Fibroblast of skin of left biceps (primary cell): ENCODE data around the gene HYAL3.
"Not testable (repeated sequence)": the region's sequence is repeated elsewhere in the genome, so short reads cannot be mapped to it uniquely, and the experiment has no call there.

Experiments
- DNase-seq, 2 experiments: peaks; one replicate each; pipeline ENCODE4 v3.0.0-alpha.2; 2013; ENCODE audit warnings: low read depth in 2 of 2

HYAL3 gene

DNA sequence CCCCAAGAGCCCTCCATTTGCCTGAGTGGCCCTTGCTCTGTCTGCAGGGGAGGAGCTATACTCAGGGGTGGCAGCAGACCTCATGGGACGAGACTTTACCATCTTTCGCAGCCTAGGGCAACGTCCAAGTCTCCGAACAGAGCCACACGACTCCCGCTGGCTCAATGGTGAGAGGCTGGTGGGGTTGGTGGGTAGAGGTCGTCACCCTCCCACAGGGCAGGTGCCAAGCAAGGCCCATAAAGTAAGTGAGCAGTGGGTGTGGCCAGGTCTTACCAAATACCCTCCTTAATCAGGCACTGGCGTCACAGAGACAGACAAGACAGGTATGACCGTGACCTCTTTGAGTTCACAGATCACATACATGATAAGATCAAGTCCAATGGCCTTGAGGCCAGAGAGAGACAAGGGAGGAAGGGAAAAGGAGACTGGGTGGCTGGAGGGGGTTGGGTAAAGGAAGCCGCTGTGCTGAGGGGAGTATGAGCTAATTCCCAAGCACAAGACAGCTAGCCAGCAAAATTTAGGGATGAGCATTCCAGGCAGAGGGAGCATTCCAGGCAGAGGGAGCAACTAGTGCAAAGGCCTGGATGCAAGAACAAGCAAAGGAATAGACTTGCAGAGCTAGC is 27.8 kb downstream of the HYAL3 start:
- DNase-seq = no peak

DNA sequence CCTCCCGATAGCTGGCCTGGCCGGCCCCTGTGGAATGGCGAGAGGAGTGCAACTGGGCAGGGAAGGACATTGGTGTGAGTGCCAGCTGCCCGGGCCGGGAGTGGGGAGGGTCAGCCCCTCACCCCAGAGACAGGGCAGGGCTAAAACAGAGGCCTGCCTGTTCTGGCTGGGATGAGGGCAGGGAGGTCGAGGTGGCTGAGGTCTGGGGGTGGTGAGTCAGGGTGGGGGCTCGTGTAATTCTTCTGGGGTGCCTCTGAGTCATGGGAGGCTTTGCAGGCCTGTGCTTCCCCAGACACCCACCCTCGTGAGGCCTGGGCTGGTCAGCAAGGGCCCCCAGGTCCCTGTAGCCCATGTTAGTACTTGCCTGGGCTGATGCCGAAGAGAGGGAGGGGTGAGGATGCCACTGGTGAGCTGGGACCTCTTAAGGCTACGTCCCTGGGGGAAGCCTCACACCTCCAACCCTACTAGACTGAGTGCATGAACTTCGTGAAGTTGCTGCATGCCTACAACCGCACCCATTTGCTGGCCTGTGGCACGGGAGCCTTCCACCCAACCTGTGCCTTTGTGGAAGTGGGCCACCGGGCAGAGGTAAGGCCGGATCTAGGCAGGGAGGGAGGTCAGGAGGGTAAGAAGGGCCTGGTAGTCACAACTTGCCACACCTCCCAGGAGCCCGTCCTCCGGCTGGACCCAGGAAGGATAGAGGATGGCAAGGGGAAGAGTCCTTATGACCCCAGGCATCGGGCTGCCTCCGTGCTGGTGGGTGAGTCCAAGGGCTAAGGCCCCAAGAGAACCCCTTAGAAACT is 28.6 kb downstream of the HYAL3 start:
- DNase-seq = no peak

DNA sequence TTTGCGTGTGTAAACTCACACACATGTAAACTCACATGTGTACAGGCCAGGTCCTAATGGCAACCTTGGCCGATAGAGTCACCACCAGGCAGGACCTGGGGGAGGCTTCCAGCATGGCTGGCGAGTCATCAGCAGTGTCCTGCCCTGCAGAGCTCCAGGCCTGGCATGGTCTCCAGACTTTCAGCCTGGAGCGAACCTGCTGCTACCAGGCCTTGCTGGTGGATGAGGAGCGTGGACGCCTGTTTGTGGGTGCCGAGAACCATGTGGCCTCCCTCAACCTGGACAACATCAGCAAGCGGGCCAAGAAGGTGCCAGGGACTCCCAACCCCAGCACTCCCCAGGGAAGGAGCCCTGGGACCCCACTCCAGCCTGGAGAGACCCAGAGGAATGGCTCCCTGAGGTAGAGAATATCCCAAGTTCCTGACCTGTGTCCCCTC is 29.2 kb downstream of the HYAL3 start:
- no peak for DNase-seq

DNA sequence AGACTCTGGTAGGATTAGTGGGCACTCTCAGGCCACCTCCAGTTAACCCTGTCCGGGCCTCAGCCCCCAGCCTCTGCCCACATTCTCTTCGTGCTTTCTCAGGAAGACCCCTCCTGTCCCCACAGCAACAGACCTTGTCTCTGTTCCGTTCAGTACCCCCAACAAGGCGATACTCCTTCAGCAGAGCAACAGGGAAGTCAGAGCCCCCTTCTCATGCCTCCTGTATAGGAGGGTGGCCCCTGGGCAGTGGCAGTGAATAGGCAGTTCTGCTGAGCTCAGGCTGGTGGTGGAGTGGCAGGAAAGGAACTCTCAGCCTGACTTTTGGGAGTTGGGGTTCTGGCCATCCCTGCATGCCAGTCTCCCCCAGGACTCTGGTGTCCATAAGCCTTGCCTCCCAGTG is 29.7 kb downstream of the HYAL3 start:
- no peak for DNase-seq

DNA sequence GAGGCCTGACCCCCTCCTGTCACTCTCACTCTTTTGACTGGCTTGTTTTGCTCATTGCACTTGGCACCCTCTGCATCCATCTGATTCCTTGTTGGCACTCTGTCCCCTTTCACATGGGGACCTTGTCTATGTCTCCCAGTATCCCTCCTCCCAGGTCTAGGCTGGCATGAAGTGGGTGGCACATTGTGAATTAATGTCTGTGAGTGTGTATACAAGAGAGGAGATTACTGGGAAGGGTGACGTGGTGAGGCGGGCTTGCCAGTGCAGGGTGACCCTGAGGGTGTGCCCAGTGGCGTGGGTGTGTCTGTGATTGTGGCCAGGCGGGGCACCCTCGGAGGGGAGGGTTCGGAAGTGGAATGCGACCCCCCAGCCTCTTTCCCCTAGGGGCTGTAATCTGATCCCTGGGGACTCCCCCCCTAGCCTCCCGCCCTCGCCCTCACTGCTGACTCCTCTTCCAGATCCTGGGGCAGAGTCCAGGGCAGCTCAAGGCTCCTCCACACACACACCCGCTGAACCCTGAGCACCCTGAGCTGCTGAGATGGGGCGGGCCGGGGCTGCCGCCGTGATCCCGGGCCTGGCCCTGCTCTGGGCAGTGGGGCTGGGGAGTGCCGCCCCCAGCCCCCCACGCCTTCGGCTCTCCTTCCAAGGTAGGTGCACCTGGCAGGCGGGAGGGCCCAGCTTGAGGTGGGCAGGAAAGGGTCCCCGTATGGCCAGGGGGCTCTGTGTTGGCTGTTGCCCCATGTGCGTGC is 30.3 kb downstream of the HYAL3 start, which contains the start of gene SEMA3B:
Gene SEMA3B (plus strand): TSS at position 445 of the 749 bp plus-strand sequence. CDS start 94 bp downstream, at position 539.
- DNase-seq = no peak

DNA sequence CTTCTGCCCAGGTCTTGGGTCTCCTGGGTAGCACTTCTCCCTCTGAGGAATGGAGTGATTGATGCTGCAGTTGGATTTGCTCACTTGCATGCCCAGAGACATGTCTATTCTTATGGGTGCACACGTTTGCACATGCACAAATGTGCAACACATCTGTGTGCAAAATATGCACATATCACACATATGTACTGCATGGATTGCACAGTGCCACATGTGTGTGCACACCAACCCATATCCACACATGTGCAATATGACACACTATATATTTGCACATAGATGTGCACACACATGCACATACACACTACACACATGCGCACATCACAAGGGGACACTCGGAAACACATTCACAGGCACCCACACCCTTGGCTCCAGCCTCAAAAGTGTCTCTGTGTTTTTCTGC is 30.9 kb downstream of the HYAL3 start:
- no peak for DNase-seq

DNA sequence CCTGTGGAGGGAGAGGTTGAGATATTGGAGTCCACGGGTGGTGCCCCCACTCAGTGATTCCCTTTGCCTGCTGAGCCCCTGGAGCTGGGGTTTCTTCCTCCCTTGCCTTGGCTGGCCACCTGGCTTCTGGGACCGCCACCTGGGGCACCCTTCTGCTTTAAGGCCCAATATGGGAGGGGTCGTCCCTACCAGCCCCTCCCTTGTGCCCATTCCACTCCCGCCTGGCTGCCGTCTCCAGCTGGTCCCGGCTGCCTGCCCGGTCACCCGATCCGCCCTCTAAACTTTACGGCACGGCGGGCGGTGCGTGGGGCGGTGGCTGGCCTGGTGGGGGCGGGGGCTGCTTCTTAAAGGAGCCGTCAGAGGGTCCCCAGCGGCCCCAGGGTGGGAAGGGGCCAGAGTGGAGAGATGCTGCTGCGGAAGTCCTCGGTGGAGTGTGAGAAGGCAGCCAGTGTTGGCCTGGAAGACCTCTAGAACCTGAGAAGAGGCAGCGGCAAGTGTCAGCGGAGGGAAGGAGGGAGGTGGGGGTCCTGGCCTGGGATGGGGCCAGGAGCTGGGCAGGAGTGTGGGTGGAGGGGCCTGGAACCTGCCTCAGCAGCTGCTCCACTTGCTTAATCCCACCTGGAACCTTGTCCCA is 31.8 kb downstream of the HYAL3 start:
- DNase-seq = no peak

DNA sequence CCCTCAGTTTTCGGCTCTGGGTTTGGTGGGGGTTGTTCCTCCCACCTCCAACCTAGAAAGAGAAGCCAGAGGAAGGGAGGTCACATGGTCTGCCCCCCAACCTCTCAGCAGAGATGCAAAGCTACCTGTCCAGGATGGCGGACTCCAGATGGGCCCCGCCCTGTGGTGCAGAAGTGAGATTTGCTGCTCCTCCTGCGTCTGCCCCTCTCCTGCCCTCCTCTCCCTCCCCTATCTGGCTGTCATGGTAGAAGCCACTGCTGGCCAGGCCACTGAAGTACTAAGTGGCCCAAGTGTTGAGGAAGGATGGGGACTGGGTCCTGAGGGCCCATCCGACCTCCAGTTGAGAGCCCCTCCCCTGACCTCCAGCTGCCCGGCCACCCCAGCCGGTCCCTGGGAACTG is 32.4 kb downstream of the HYAL3 start:
- no peak for DNase-seq

DNA sequence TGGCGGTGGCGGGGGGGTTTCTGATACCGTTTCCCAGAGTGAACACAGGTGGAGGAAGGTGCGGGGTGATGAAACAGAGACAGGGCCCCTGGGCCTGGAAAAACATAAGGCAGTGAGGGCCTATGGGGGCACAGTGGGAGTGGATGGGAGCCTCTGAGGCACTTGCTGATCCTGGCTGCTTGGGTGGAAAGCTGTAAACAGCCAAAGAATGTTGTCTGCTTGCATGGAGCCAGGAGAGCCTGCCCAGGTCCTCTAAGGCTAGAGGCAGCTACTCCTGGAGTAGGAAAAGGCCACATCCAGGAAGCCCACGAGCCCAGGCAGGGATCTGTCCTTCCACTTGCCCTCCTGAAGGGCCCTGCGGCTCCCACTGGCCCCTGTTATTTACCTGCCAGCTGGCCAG is 33.2 kb downstream of the HYAL3 start:
- DNase-seq = no peak

DNA sequence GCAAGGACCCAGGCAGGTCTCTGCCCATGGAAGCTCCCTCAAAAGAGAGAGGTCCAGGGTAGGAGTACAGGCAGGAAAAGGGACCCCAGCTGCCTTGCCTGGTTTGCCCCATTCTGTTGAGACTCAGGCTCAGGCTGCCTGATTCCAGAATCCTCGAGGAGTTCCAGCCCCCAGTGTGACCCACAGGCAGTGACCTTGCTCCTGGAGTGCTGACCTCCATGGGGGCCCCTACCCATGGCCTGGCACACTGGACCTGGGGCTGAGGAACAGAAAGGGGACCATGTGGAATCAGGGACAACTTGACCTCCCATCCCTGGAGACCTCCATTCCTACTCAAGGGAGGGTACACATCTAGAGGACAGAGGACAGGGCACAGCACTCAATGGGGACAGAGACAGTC is 33.6 kb downstream of the HYAL3 start:
- DNase-seq = no peak

DNA sequence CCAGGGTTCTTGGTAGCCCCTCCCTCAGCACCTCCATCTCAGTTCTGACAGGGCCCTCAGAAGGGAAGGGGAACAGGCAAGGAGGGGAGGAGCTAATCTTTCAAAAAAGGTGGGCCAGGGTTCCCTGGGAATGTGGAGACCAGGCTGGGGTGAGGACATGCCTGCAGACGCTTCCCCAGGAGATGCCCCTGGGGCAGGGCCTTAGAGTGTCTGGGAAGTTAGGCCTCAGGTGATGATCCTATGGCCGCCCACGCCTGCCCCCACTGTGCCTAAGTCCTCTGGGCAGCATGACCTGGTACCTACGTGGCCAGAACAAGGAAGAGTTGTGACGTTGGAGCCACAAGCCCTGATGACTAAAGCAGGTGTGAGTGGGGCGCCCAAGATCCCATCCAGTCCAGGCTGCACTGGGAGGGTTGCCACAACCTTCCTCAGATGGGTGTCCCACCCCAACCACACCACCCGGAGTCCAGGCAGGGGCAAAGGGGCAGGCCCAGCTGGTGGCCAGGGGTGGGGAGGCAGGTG is 34.2 kb downstream of the HYAL3 start:
- no peak for DNase-seq

DNA sequence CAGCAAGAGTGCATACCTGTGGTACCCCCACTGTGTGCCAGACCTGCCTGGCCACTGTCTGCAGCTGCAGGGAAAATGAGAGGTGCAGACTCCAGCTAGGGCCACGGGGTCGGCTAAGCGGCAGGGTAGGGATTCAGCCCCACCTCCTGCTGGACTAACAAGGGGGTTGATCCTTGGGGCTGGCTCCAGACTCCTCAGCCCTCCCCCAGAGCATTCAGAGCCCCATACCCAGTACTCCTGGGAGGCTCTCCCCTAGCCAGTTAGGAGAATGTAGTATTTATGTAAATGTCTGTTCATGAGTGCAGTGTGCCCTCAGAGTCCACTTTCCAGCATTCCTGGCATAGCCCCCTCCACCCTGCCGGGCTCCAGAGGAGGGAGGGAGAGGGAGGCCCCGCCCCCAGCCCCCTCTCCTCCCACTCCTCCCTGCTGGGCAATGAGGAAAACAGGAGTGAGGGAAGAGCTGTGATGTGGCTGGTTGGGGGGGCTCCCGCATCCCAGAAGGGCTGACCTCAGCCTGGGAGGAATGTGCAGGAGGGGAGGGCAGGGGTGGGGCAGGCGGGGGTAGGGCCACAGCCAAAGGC is 34.7 kb downstream of the HYAL3 start:
- peak; percentile 91 to 93 for DNase-seq

DNA sequence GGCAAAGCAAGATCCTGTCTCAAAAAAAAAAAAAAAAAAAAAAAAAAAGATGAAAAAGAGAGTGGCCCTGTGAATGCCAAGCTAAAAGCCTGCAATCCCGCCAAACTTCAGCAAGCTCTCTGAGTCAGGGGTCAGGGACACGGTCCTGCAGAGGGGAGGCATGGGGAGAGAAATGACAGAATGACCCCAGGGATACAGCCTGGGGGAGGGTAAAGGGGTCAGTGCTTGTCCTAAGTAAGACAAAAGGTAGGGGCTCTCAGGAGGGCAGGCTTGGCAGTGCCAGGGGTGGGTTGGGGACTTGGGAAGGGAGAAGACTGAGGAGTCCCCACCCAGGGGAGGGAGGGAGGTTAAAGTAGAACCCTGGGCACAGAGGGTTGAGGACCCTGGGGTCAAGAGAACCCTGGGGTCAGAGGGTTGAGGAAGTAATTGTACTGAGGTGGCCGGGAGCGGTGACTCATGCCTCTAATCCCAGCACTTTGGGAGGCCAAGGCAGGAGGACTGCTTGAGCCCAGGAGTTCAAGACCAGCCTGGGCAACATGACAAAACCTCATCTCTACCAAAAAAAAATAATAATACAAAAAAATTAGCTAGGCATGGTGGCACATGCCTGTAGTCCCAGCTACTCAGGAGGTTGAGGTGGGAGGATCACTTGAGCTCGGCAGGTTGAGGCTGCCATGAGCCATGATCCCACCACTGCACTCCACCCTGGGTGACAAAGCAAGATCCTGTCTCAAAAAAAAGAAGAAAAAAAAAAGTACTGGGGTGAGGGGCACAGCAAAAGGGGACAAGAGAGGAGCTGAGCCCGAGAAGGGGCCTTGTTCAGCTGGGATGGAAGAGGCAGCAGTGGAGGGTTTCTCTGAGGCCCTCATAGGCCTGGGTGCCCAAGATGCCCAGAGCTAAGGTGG is 35.5 kb downstream of the HYAL3 start:
- DNase-seq = no peak

DNA sequence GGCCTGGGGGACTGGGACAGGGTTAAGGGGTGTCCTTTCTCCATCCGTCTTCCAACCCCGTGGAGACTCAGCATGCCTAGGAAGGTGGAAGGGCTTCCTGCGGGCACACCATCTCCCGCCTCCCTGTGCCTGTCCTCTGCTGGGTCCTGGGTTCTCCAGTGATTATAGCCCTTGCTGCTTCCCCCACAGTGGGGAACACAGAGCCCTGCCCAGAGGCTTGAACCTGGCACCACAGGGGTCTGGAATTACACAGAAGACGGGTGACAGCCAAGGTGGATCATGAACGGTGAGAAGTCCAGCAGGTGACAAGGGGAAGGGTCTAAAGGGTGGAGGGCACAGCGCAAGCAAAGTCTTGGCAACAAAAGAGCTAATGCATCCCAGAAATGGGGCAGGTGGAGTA is 36.4 kb downstream of the HYAL3 start:
- DNase-seq = no peak

DNA sequence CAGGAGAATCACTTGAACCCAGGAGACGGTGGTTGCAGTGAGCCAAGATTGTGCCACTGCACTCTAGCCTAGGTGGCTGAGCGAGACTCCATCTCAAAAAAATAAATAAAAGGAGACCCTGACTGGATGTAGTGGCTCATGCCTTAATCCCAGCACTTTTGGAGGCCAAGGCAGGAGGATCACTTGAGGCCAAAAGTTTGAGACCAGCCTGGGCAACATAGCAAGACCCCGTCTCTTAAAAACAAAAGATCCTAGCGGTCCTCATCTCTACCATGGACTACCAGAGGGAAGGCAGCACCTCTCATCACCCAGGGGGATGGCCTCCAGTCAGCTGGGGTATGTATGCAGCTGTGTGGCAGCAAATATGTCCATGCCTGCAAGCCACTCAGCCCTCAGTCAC is 37.0 kb downstream of the HYAL3 start:
- not testable (repeated sequence) for DNase-seq

DNA sequence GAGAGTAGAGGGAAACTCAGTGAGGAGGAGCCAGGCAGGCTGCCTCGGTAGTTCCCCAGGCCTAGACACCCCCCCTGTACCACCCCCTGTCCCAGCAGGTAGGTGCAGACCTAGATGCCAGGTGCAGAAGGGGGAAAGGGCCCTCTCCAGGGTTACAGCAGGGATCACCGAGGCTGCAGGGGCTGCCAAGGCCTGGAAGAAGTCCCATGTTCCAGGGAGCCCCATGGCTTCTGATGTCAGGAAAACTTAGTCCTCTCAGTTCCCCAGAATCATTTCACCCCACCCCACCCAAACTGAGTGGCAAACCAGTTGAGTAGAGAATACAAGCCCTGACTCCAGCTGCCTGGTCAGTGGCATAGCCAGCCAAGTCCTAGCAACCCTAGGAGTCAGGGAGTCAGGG is 37.7 kb downstream of the HYAL3 start:
- DNase-seq = no peak

DNA sequence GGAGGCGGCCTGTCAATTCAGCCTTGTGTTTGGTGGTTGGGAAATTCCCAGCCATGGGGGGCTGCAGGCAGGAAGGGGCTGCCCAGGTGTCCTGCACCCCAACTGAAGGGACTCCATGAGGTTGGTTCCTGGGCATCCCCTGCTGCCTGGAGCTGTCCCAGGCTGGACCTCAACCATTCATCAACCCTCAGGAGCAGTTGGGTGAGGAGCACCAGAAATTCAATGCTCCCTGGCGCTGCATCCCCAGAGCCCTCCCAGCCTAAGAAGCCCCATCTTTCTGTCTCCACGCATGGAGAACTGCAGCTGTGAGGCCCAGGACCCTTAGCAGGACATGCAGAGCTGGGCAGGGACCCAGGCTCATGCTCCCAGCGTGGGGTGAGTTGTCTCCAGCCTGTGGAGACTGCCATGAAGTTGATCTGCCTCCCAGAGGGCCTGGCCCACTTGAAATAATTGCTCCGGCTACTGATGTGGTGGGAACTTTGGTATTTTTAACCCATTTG is 38.2 kb downstream of the HYAL3 start:
- DNase-seq = no peak

DNA sequence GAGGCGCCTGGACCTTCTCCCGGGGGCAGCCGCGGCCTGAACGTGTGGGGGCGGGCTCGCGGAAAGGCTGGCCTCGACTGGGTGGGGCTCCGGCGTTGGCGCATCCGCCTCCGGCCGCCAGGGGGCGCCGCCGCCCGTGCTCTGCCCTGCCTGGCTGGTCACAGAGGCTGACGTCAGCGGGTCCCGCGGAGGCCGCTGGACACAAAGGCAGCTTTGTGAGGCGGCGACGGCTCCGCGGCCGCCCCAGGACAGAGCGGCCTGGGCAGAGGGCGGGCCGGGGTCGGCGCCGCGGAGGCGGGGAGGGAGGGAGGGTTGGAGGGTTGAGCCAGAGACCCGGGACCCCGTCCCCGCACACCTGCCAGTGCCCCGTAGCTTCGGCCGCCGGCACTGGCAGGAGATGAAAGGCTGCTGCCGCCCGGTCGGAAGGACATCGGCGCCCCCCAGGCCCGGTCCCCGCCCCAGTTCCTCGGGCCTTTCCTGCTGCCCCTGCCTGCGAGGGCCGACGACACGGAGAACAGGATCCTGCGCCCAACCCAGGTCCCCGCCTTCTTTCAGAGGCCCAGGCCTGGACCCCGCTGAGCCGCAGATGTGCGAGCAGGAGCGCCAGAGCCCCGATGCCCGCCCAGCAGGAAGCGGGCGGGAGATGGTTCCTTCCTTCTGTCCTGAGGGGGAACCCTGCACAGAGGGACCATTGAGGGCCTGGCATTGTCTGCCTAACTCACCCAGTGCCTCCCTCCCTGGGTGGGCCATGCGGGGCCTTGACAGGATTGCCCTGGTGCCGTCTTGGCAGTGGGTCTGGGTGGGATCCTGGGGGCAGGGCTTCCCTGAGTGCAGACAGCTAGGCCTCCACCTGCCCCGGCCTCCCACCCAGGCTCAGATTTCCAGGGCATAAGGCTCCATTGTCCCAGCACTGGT is 38.9 kb downstream of the HYAL3 start:
- DNase-seq = peak; percentile 42 to 43

DNA sequence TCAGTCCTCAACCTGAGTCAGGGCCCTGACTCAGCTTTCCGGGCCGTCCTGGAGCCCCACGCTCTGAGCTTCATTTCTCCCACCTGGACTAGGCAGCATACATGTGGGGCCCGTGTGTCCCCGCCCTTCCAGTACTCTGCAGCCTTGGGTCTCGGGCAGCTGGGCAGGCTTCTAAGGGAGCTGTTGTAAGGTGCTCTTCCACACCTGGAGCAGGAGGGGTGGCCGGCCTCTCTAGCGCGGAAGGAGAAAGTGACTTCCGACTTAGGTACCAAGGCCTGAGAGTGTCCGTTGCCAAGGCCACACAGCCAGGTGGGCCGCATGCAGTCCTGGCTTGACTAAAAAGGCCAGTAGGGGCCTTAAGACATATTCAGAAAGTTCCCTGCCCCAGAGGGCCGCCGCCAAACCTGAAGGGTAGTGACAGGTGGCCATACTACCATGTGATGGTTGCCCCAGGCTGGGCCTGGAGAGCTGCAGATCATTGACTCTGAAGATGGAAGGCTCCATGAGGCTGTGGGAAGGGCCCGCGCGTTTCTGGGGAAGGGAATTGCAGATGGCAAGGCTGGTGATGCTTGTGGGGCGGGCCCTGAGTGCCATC is 39.7 kb downstream of the HYAL3 start:
- no peak for DNase-seq
